ENCODE results near the gene FOLR2. TPM values are rescaled to one million over a fixed set of nuclear protein-coding genes. Genes with fewer than 3 reads are reported as not detected.

FOLR2 gene
- total RNA-seq, 6 experiments from 2014 or later = 3.3 to 28.3 (median 8.6) TPM

GRCh38 chr11:72254299-72254993 is 37.9 kb downstream of the FOLR2 start:
- H3K36me3 ChIP-seq = no peaks in the 10 kb centered on the region
- H3K4me3 ChIP-seq = no peak overlapping the region
- intact Hi-C loops (cut with DNase I) = no loop called here
- H3K27me3 ChIP-seq = no peaks in the 10 kb centered on the region
- no peaks in the 10 kb centered on the region for H3K9me3 ChIP-seq
- no peak overlapping the region for H3K27ac ChIP-seq
- ATAC-seq (no peak), DNase-seq (no peak)
- 61% methylated on average over 4 of the region's 5 CpGs for WGBS (ENCODE audit: insufficient coverage, low coverage, low lambda C conversion rate, missing lambda C conversion rate)
- TF ChIP-seq CTCF (IDR thresholded peaks at IDR 0.05) = no peak
- no peak for TF ChIP-seq POLR2A (IDR thresholded peaks at IDR 0.05)
- H3K4me1 ChIP-seq = no peaks in the 10 kb centered on the region

- no peak for TF ChIP-seq CTCF (IDR thresholded peaks at IDR 0.05)
- no peak for TF ChIP-seq POLR2A (IDR thresholded peaks at IDR 0.05)
- 82% methylated on average over 2 of the region's 2 CpGs for WGBS (ENCODE audit: insufficient coverage, low coverage, low lambda C conversion rate, missing lambda C conversion rate)
- DNase-seq (no peak), ATAC-seq (no peak)
- no peak overlapping the region for H3K27ac ChIP-seq
- no peaks in the 10 kb centered on the region for H3K9me3 ChIP-seq
- H3K4me3 ChIP-seq = no peak overlapping the region
- no peaks in the 10 kb centered on the region for H3K36me3 ChIP-seq
- intact Hi-C loops (cut with DNase I) = no loop called here
- no peaks in the 10 kb centered on the region for H3K4me1 ChIP-seq
- H3K27me3 ChIP-seq = no peaks in the 10 kb centered on the region
Observed at GRCh38 chr11:72257570-72257969, 41.0 kb downstream of the FOLR2 start.

GRCh38 chr11:72259490-72259889 is 42.9 kb downstream of the FOLR2 start:
- no peak overlapping the region for H3K27ac ChIP-seq
- H3K9me3 ChIP-seq = no peaks in the 10 kb centered on the region
- TF ChIP-seq CTCF (IDR thresholded peaks at IDR 0.05) (no peak), POLR2A (IDR thresholded peaks at IDR 0.05) (no peak)
- ATAC-seq (no peak), DNase-seq (no peak)
- no peaks in the 10 kb centered on the region for H3K4me1 ChIP-seq
- intact Hi-C loops (cut with DNase I) = no loop called here
- H3K36me3 ChIP-seq = no peaks in the 10 kb centered on the region
- WGBS (ENCODE audit: insufficient coverage, low coverage, low lambda C conversion rate, missing lambda C conversion rate) = 68% methylated on average over 2 of the region's 2 CpGs
- no peak overlapping the region for H3K4me3 ChIP-seq
- H3K27me3 ChIP-seq = no peaks in the 10 kb centered on the region

- no peak overlapping the region for H3K4me3 ChIP-seq
- H3K27ac ChIP-seq = no peak overlapping the region
- intact Hi-C loops (cut with DNase I) = no loop called here
- H3K27me3 ChIP-seq = no peaks in the 10 kb centered on the region
- H3K4me1 ChIP-seq = no peaks in the 10 kb centered on the region
- WGBS (ENCODE audit: insufficient coverage, low coverage, low lambda C conversion rate, missing lambda C conversion rate) = 56% methylated on average over 5 of the region's 5 CpGs
- ATAC-seq (no peak), DNase-seq (no peak)
- H3K36me3 ChIP-seq = no peaks in the 10 kb centered on the region
- H3K9me3 ChIP-seq = no peaks in the 10 kb centered on the region
- TF ChIP-seq CTCF (IDR thresholded peaks at IDR 0.05) (no peak), POLR2A (IDR thresholded peaks at IDR 0.05) (no peak)
Observed at GRCh38 chr11:72260574-72260973, 44.0 kb downstream of the FOLR2 start.

Measured in right lobe of liver (tissue), 6 donors.